Endodermal cell (in vitro differentiated cells): ENCODE results near the gene PRDM5. TPM values are rescaled to one million over a fixed set of nuclear protein-coding genes. Genes with fewer than 3 reads are reported as not detected.

Experiments used
- DNase-seq: peaks from one replicate; pipeline ENCODE4 v3.0.0-alpha.2; 2017
- H3K27ac ChIP-seq: 2 replicates; pipeline ENCODE4 v1.5.1; 2013; ENCODE audit warnings: mild to moderate bottlenecking, low read depth, low read length, moderate library complexity
- H3K27me3 ChIP-seq: 2 replicates; pipeline ENCODE4 v1.6.1; 2013; ENCODE audit warnings: mild to moderate bottlenecking, low read length, moderate library complexity; ENCODE audit not compliant: insufficient read depth, control insufficient read depth, poor library complexity, severe bottlenecking
- H3K36me3 ChIP-seq: 2 replicates; pipeline ENCODE4 v1.7.0; 2013; ENCODE audit warnings: mild to moderate bottlenecking, low read length, moderate library complexity; ENCODE audit not compliant: control insufficient read depth, insufficient read depth
- H3K4me1 ChIP-seq: one replicate; pipeline ENCODE4 v1.7.0; 2013; ENCODE audit warnings: low read length; ENCODE audit not compliant: control insufficient read depth, insufficient read depth
- H3K4me3 ChIP-seq: 2 replicates; pipeline ENCODE4 v1.5.1; 2013; ENCODE audit warnings: mild to moderate bottlenecking, low read length, moderate library complexity
- H3K9ac ChIP-seq: 2 replicates; pipeline ENCODE4 v1.6.1; 2013; ENCODE audit warnings: mild to moderate bottlenecking, low read length, moderate library complexity; ENCODE audit not compliant: poor library complexity, severe bottlenecking; ENCODE audit errors: extremely low read depth
- H3K9me3 ChIP-seq: 2 replicates; pipeline ENCODE4 v1.6.1; 2013; ENCODE audit warnings: mild to moderate bottlenecking, low read length, moderate library complexity; ENCODE audit not compliant: control insufficient read depth
- H3K27ac Mint-ChIP-seq: 2 replicates; pipeline ENCODE4 v1.8.0; 2020; ENCODE audit warnings: mixed read lengths
- H3K27me3 Mint-ChIP-seq: 2 replicates; pipeline ENCODE4 v1.8.0; 2021; ENCODE audit warnings: mild to moderate bottlenecking, mixed read lengths; ENCODE audit not compliant: insufficient read depth
- H3K36me3 Mint-ChIP-seq: 2 replicates; pipeline ENCODE4 v1.8.0; 2020; ENCODE audit warnings: low read depth, mixed read lengths
- H3K4me1 Mint-ChIP-seq: 2 replicates; pipeline ENCODE4 v1.8.0; 2020; ENCODE audit warnings: mixed read lengths
- H3K4me3 Mint-ChIP-seq: 2 replicates; pipeline ENCODE4 v1.8.0; 2020; ENCODE audit warnings: mild to moderate bottlenecking, moderate library complexity, mixed read lengths
- H3K9me3 Mint-ChIP-seq: 2 replicates; pipeline ENCODE4 v1.8.0; 2020; ENCODE audit warnings: mild to moderate bottlenecking, mixed read lengths
- CTCF ChIP-seq: fragments of 200-600 bp; sonication (generic); conservative IDR thresholded peaks from 2 replicates; pipeline ENCODE4 v1.5.0; 2021; ENCODE audit warnings: antibody characterized with exemption, mild to moderate bottlenecking
- WGBS, 2 experiments: methylation state at CpG; one replicate each; pipeline versions ENCODE4 v1.1.5 to v1.1.7; 2013; ENCODE audit warnings: missing lambda C conversion rate in 2 of 2, mixed read lengths in 1 of 2; ENCODE audit not compliant: insufficient coverage in 1 of 2, insufficient read length in 1 of 2; 5-methylcytosine and 5-hydroxymethylcytosine counted together
- total RNA-seq, 2 donors: library from RNA; stranded (reverse); fragmentation: NEBNext Ultra II Directional in 1 of 2; extraction: Animal tissue kit (Norgen Biotek cat#: 25700) in 1 of 2; gene quantifications; 2 replicates in 1 of 2; 3 replicates in 1 of 2; pipeline ENCODE4 v1.2.1, GENCODE V29; 2021

Gene PRDM5
- total RNA-seq, 2 donors from 2014 or later = 18.3 to 19.1 TPM

GRCh38 chr4:120769227-120769626 is 153.3 kb downstream of the PRDM5 start:
- Histone ChIP-seq H3K36me3 (no peaks in the 10 kb centered on the region), H3K9ac (no peak overlapping the region), H3K9me3 (peaks cover 4% of the 10 kb centered on the region), H3K27ac (no peak overlapping the region), H3K27me3 (no peaks in the 10 kb centered on the region), H3K4me3 (no peak overlapping the region), H3K4me1 (no peaks in the 10 kb centered on the region)
- H3K36me3 Mint-ChIP-seq = peaks cover 2% of the 10 kb centered on the region
- peaks cover 7% of the 10 kb centered on the region for H3K9me3 Mint-ChIP-seq
- no peak for TF ChIP-seq CTCF
- no peaks in the 10 kb centered on the region for H3K27me3 Mint-ChIP-seq
- WGBS, 2 experiments = 69 to 75% methylated on average over 4 of the region's 4 CpGs
- DNase-seq = no peak
- no peak overlapping the region for H3K27ac Mint-ChIP-seq
- no peaks in the 10 kb centered on the region for H3K4me1 Mint-ChIP-seq
- no peak overlapping the region for H3K4me3 Mint-ChIP-seq

GRCh38 chr4:120765260-120765680 is 157.3 kb downstream of the PRDM5 start:
- no peak for TF ChIP-seq CTCF
- no peaks in the 10 kb centered on the region for H3K9me3 ChIP-seq
- H3K4me3 ChIP-seq = no peak overlapping the region
- no peak for DNase-seq
- H3K4me1 ChIP-seq = no peaks in the 10 kb centered on the region
- H3K36me3 ChIP-seq = no peaks in the 10 kb centered on the region
- H3K27me3 ChIP-seq = no peaks in the 10 kb centered on the region
- WGBS, 2 experiments = 83 to 89% methylated on average over 2 to 4 of the region's 4 CpGs
- no peak overlapping the region for H3K4me3 Mint-ChIP-seq
- no peak overlapping the region for H3K27ac Mint-ChIP-seq
- H3K9ac ChIP-seq = no peak overlapping the region
- no peak overlapping the region for H3K27ac ChIP-seq
- peaks cover 2% of the 10 kb centered on the region for H3K36me3 Mint-ChIP-seq
- H3K27me3 Mint-ChIP-seq = no peaks in the 10 kb centered on the region
- H3K4me1 Mint-ChIP-seq = no peaks in the 10 kb centered on the region
- peaks cover 2% of the 10 kb centered on the region for H3K9me3 Mint-ChIP-seq

- 91% methylated on average over 3 of the region's 3 CpGs; no CpG with 5 or more reads in 1 of the 2 experiments for WGBS, 2 experiments
- Histone ChIP-seq H3K9ac (no peak overlapping the region), H3K4me1 (no peaks in the 10 kb centered on the region), H3K27ac (no peak overlapping the region), H3K36me3 (no peaks in the 10 kb centered on the region), H3K27me3 (no peaks in the 10 kb centered on the region), H3K4me3 (no peak overlapping the region), H3K9me3 (no peaks in the 10 kb centered on the region)
- Mint-ChIP-seq H3K4me1 (no peaks in the 10 kb centered on the region), H3K36me3 (peaks cover 2% of the 10 kb centered on the region), H3K4me3 (no peak overlapping the region), H3K9me3 (peaks cover 2% of the 10 kb centered on the region), H3K27me3 (no peaks in the 10 kb centered on the region), H3K27ac (no peak overlapping the region)
- TF ChIP-seq CTCF = no peak
- no peak for DNase-seq
Observed at GRCh38 chr4:120763650-120764049, 158.9 kb downstream of the PRDM5 start.
